Lower lobe of right lung (tissue), 2 donors: ENCODE measurements around the gene FAM3C. TPM values are rescaled to one million over a fixed set of nuclear protein-coding genes. Genes with fewer than 3 reads are reported as not detected.
"Not testable (repeated sequence)": the region's sequence is repeated elsewhere in the genome, so short reads cannot be mapped to it uniquely, and the experiment has no call there.

Experiments
- ATAC-seq, 2 donors: fragments of 200-7000 bp; cut with Tn5 transposase; one replicate each; pipeline ENCODE4 v1.9.1; 2020 to 2022; ENCODE audit warnings: mild to moderate bottlenecking in 2 of 2, moderate library complexity in 2 of 2
- DNase-seq: peaks from one replicate; pipeline ENCODE4 v3.0.0-alpha.2; 2020
- H3K27ac ChIP-seq: fragments of 200-600 bp; one replicate; pipeline ENCODE4 v1.8.0; 2022
- H3K27me3 ChIP-seq: fragments of 200-600 bp; one replicate; pipeline ENCODE4 v1.8.0; 2022; ENCODE audit warnings: low read depth
- H3K36me3 ChIP-seq: fragments of 200-600 bp; one replicate; pipeline ENCODE4 v1.8.0; 2022; ENCODE audit warnings: mild to moderate bottlenecking
- H3K4me1 ChIP-seq: fragments of 200-600 bp; one replicate; pipeline ENCODE4 v1.8.0; 2022
- H3K4me3 ChIP-seq: fragments of 200-600 bp; one replicate; pipeline ENCODE4 v1.8.0; 2022; ENCODE audit warnings: mild to moderate bottlenecking
- H3K9me3 ChIP-seq: fragments of 200-600 bp; one replicate; pipeline ENCODE4 v1.8.0; 2022
- CTCF ChIP-seq: fragments of 200-600 bp; IDR thresholded peaks from one replicate; pipeline ENCODE4 v1.8.0; 2022; ENCODE audit warnings: antibody characterized with exemption, mild to moderate bottlenecking
- intact Hi-C: fragments of 100-400 bp; cut with DNase I; formaldehyde crosslinking; loops from one replicate; pipeline ENCODE4 v1.11.0; 2022
- total RNA-seq: library from RNA; stranded (reverse); fragmentation: NEBNext Ultra II Directional; extraction: Animal tissue kit (Norgen Biotek cat#: 25700); gene quantifications from one replicate; pipeline ENCODE4 v1.2.1, GENCODE V29; 2021
- donor health status: DM: no; HTN: yes; CAD: no; lungs with severe emphysema.

FAM3C gene
- total RNA-seq, 1 donor from 2014 or later: 35.3 TPM

GRCh38 chr7:121436688-121437087, 40.6 kb upstream of the FAM3C start:
- no peaks in the 10 kb centered on the region for H3K9me3 ChIP-seq
- DNase-seq (no peak), ATAC-seq (no peak)
- peaks cover 12% of the 10 kb centered on the region for H3K4me1 ChIP-seq
- H3K27me3 ChIP-seq: no peaks in the 10 kb centered on the region
- no peak overlapping the region for H3K4me3 ChIP-seq
- intact Hi-C loops: no loop called here
- no peak overlapping the region for H3K27ac ChIP-seq
- no peak for TF ChIP-seq CTCF
- H3K36me3 ChIP-seq: no peaks in the 10 kb centered on the region

- no peak for TF ChIP-seq CTCF
- Histone ChIP-seq H3K9me3 (no peaks in the 10 kb centered on the region), H3K27ac (no peak overlapping the region), H3K4me3 (no peak overlapping the region), H3K4me1 (peaks cover 12% of the 10 kb centered on the region), H3K36me3 (no peaks in the 10 kb centered on the region), H3K27me3 (no peaks in the 10 kb centered on the region)
- ATAC-seq (no peak), DNase-seq (no peak)
- intact Hi-C loops: no loop called here
Measured at GRCh38 chr7:121436136-121436535, 40.0 kb upstream of the FAM3C start.

- Histone ChIP-seq H3K4me3 (no peak overlapping the region), H3K9me3 (no peaks in the 10 kb centered on the region), H3K27ac (no peak overlapping the region), H3K27me3 (no peaks in the 10 kb centered on the region), H3K36me3 (no peaks in the 10 kb centered on the region), H3K4me1 (peaks cover 12% of the 10 kb centered on the region)
- ATAC-seq (no peak), DNase-seq (no peak)
- intact Hi-C loops: no loop called here
- no peak for TF ChIP-seq CTCF
Measured at GRCh38 chr7:121433775-121434174, 37.7 kb upstream of the FAM3C start.

- DNase-seq, H3K36me3 ChIP-seq, H3K4me3 ChIP-seq, H3K27me3 ChIP-seq, intact Hi-C loops, H3K4me1 ChIP-seq, ATAC-seq, H3K9me3 ChIP-seq, H3K27ac ChIP-seq: not testable (repeated sequence)
Measured at GRCh38 chr7:121432486-121432885, 36.4 kb upstream of the FAM3C start.

GRCh38 chr7:121431996-121432395, 35.9 kb upstream of the FAM3C start:
- no peak overlapping the region for H3K27ac ChIP-seq
- intact Hi-C loops: no loop called here
- H3K4me3 ChIP-seq: no peak overlapping the region
- ATAC-seq: no peak
- no peaks in the 10 kb centered on the region for H3K27me3 ChIP-seq
- no peak for DNase-seq
- TF ChIP-seq CTCF: no peak
- H3K36me3 ChIP-seq: no peaks in the 10 kb centered on the region
- H3K9me3 ChIP-seq: no peaks in the 10 kb centered on the region
- H3K4me1 ChIP-seq: no peaks in the 10 kb centered on the region

GRCh38 chr7:121431389-121431995, 35.4 kb upstream of the FAM3C start:
- DNase-seq (no peak), ATAC-seq (no peak)
- Histone ChIP-seq H3K27me3 (no peaks in the 10 kb centered on the region), H3K9me3 (no peaks in the 10 kb centered on the region), H3K4me3 (no peak overlapping the region), H3K36me3 (no peaks in the 10 kb centered on the region), H3K27ac (no peak overlapping the region), H3K4me1 (no peaks in the 10 kb centered on the region)
- TF ChIP-seq CTCF: no peak
- intact Hi-C loops: no loop called here
